ENCODE data around the gene OR6C70.

DNA sequence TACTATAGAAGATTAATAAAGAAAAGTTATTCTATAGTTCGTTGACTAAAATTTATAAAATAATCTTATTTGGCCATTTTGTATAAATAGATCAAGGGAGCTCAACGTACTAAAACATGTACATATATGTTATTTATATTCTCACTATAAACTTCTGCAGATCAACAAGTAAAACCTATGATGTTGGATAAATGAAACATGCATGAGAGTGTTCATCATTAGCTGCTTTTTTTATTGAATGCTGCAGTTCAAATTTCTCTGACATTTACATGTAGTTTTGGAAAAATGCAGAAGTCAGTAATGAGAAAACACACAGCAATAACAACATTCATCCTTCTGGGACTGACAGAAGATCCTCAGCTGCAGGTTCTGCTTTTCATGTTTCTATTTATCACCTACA is 22.1 kb upstream of the OR6C70 start, which contains the start of gene OR6C68:
- TF ChIP-seq, protein P1, sequence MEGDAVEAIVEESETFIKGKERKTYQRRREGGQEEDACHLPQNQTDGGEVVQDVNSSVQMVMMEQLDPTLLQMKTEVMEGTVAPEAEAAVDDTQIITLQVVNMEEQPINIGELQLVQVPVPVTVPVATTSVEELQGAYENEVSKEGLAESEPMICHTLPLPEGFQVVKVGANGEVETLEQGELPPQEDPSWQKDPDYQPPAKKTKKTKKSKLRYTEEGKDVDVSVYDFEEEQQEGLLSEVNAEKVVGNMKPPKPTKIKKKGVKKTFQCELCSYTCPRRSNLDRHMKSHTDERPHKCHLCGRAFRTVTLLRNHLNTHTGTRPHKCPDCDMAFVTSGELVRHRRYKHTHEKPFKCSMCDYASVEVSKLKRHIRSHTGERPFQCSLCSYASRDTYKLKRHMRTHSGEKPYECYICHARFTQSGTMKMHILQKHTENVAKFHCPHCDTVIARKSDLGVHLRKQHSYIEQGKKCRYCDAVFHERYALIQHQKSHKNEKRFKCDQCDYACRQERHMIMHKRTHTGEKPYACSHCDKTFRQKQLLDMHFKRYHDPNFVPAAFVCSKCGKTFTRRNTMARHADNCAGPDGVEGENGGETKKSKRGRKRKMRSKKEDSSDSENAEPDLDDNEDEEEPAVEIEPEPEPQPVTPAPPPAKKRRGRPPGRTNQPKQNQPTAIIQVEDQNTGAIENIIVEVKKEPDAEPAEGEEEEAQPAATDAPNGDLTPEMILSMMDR (IDR thresholded peaks at IDR 0.05; ENCODE audit: low read length), result no peak
- no peak for TF ChIP-seq EZH2 (IDR thresholded peaks at IDR 0.05; ENCODE audit: borderline replicate concordance, low read length)

Measured in OCI-LY1 (cell line).